ENCODE measurements around the gene CAPN2.
A peak's percentile ranks its signal among the peaks of the same experiment; 100 is the strongest.

CAPN2 gene

GRCh38 chr1:223712194-223712849 lies at the start of gene CAPN2:
TSS of gene CAPN2 (plus strand) at chr1:223712539. CDS start at chr1:223712641, 102 bp downstream.
- peak in 1 of 3 donors; percentile 51 for DNase-seq (ENCODE audit: low read depth in 2 of 3, low spot score in 1 of 3)

DNA sequence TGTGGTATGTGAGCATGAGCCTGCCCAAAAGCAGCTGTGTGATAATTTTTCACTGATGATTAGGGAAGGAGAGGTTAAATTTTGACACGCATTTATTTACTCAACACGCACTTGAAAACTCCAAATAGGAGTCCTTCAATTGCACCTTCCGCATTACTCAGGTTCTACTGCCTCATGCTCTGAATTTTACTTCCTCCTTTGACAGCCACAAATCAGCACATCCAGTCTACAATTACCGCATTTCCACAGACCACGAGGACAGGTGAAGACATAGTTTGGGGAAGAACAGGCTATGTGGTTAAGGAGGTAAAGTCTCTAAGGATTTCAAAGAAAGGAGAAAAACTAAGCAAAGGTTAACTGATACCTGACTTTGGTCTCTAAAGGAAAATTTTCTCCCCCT lies 49.4 kb upstream of the CAPN2 start:
- no peak for DNase-seq (ENCODE audit: low read depth in 2 of 3, low spot score in 1 of 3)

DNA sequence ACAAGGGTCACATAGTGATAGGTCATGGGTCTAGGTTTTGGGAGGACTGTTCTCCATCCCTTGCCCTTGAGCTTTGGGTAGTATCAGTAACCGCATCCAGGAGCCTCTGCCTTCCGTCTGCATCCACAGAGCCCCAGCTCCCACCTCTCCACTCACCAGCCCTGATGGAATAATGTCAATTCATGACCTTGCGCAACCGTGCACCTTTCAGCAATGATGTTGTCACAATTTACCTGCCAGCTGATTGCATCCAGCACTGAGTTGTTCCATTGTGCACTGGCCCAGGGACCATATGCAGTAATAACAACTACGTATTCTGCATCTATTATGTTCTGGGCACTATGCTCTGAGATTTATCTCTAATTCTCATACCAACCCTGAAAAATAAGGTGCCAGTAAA lies 48.2 kb upstream of the CAPN2 start:
- DNase-seq (ENCODE audit: low read depth in 2 of 3, low spot score in 1 of 3), result no peak

GRCh38 chr1:223665592-223666312 lies 46.6 kb upstream of the CAPN2 start, which contains the start of gene CAPN8:
TSS of gene CAPN8 (minus strand) at chr1:223665701. CDS start at chr1:223665646, 55 bp downstream.
- DNase-seq (ENCODE audit: low read depth in 2 of 3, low spot score in 1 of 3), result no peak

DNA sequence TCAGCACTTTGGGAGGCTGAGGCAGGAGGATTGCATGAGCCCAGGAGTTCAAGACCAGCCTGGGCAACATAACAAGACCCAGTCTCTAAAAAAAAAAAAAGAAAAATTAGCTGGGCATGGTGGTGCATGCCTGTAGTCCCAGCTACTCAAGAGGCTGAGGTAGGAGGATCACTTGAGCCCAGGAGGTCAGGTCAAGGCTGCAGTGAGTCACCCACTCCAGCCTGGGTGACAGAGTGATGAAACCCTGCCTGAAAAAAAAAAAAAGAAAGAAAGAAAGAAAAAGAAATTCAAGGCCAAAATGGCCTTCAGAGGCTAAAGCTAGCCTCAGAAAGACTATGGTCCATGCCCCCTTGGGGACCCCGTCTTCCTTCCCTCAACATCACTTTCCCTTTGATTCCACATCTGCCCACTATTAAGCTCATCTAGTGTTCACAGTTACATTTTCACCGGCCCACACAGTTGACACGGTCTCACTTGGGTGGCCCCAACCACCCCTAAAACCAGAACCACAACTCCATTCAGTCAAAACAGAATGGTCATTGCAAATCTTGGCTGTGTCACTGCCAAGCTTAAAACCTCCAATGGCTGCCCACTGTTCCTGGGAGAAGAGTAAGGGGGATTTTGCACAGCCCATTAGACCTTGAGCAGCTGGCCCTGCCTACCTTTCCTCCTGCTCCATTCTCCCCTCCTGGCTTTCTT lies 44.7 kb upstream of the CAPN2 start:
- no peak for DNase-seq (ENCODE audit: low read depth in 2 of 3, low spot score in 1 of 3)

DNA sequence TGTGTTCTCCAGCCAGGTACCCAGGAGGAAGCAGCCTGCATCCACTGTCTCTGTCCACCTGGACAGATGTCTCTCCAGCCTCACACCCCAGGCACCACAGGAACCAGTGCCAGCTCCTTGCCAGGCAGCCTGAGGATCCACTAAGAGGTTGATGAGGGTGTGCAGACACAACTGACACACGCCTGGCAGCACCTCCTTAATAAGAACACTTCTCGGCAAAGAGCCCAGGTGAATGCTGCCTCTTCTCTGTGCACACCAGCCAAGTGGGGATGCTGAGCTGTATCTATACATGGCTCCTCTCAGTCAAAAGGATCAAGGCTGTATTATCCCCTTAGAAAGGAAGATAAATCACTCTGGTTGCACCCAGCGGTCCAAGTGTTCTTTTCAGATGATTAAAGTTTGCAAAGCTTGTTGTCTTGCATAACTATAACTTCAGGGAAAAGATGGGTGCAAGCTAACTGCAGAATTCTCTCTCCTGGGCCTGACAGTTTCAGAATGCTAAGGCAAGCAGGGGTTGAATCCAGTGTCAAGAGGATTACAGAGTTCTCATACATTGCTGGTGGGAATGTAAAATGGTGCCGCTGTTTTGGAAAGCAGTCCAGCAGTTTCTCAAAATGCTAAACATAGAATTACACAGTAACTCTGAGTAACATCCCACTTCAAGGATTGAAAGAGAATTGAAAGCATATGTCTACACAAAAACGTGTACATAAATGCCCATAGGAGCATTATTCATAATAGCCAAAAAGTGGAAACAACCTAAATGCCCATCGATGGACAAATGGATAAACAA lies 43.1 kb upstream of the CAPN2 start:
- DNase-seq (ENCODE audit: low read depth in 2 of 3, low spot score in 1 of 3), result no peak

DNA sequence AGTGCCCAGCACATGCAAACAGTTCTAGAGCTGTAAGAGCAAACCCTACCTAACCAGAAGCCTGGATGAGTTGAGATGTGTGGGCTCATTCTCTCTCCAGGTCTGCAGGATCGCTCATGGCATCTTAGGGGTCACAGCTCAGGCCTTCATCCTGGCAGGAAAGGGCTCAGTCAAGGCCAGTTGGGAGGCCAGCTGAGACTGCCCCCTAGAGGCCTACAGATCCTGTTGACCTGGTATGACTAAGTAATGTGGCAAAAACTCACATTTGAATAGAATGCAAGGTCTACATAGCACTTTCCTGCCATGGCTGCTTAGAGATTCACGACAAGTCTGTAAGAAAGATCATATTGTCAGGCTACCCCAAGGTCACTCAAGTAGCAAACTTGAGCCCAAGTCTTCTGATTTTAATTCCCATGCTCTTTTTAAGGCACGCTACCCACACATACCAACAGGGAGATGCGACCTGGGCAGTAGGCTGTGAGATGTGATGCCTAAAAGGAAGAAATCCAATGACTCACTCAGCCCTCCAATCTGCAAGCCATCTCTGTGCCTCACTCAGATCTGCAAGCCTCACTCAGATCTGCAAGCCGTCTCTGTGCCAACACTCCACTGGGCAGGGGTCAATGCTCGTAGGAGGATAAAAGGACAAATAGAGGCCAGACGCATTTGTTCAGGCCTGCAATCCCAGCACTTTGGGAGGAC lies 41.7 kb upstream of the CAPN2 start:
- DNase-seq (ENCODE audit: low read depth in 2 of 3, low spot score in 1 of 3), result no peak

GRCh38 chr1:223674119-223674890 lies 38.0 kb upstream of the CAPN2 start:
- no peak for DNase-seq (ENCODE audit: low read depth in 2 of 3, low spot score in 1 of 3)

DNA sequence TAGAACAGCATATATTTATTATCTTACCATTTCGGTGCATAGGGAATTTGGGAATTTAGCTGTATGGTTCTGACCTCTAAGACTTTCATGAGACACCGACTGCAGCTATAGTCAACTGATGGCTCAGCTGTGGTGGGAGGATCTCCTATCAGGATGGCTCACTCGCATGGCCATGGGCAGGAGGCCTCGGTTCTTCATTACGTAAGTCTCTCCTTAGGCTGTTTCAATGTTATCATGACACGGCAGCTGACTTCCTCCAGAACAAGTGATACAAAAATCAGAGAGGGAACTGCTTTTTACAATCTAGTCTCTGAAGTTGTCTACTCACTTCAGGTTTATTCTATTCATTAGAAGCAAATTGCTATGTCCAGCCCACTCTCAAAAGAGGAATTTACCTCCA lies 33.5 kb upstream of the CAPN2 start:
- no peak for DNase-seq (ENCODE audit: low read depth in 2 of 3, low spot score in 1 of 3)

DNA sequence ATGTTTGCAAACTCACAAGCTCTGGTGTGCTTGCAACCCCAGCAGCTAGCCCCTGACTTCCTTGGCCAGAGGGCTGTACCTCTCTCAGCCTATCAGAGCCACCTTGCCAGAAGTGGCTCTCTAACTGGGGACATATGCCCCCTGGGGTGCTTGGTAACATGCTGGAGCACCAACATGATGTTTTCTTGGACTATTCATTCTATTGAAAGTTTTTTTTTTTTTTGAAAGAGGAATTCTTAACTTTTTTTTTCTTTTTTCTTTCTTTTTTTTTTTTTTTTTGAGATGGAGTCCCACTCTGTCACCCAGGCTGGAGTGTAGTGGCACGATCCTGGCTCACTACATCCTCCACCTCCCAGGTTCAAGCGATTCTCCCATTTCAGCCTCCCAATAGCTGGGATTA lies 32.2 kb upstream of the CAPN2 start:
- DNase-seq (ENCODE audit: low read depth in 2 of 3, low spot score in 1 of 3), result no peak

DNA sequence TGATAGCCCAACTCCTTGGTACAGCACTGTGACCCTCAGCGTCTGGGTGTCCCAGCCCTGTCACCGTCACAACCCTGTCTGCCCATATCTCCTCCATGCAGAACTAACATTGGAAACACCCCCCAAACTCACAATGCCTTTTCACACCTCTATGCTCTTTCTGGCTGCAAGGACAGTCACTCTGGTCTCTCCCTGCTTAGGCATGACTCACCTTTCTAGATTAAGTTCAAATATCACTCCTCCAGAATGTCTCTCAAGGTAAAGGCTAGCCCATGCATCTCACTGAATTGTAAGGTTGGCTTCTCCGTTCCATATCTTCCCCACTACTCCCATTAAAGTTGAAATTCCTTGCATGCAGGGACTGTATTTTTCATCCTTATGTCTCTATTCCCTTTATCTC lies 29.8 kb upstream of the CAPN2 start:
- DNase-seq (ENCODE audit: low read depth in 2 of 3, low spot score in 1 of 3), result no peak

GRCh38 chr1:223683586-223684487 lies 28.5 kb upstream of the CAPN2 start:
- peak; percentile 19 to 41 (median 21) for DNase-seq (ENCODE audit: low read depth in 2 of 3, low spot score in 1 of 3)

DNA sequence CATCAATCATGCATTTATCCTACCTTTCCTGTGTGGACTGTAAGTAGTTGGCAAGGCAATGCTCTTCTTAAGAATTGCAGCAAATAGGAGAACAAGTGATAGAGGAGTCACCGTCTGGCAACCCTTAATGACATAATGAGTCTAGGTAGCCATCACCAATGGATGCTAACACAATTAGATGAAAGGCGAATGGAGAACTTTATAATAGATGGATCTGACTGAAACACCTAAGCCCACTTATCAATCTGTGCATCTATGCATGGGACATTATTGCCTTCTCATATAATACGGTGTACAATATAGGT lies 27.9 kb upstream of the CAPN2 start:
- DNase-seq (ENCODE audit: low read depth in 2 of 3, low spot score in 1 of 3), result no peak

DNA sequence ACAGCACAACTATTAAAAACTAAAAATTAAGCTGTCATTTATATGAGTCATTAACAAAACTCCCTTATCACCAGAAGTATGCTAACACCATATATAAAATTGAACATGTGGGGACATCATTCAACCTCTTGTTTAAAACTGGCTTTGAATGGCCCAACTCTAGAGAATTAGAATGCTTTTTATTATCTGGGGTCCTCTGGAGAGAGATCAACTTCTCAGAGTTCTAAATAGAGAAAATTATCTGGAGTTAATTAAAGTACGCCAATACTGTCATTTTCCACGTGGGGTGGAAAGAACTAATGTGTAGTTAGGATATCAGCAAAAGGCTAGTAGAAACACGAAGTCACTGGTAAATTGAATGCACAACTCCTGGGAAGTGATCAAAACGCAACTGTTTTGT lies 21.2 kb upstream of the CAPN2 start:
- DNase-seq (ENCODE audit: low read depth in 2 of 3, low spot score in 1 of 3), result no peak

DNA sequence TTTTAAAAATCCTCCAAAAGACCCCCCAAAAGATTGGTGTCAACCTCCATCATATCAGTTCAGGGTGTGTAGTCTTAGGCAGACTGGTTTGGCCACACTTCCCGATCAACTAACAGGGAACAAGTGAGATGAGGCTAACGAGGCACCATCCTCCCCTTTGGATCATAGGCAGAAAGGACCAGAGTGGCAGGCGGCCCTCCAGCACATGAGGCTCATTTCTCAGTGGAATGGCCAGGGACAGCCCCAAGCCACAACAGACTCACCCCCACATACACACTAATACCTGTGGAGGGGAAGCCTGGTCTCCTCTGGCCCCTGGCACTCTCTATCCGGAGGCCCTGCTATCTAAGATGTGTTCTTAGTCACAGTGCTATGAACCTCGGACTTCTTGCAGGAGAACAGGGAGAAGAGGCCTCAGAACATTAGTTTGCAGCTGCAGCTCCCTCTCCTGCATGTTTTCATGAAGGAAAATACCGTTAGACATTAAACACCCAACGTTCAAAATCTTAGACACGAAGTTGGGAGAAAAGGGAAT lies 17.3 kb upstream of the CAPN2 start:
- DNase-seq (ENCODE audit: low read depth in 2 of 3, low spot score in 1 of 3), result no peak

DNA sequence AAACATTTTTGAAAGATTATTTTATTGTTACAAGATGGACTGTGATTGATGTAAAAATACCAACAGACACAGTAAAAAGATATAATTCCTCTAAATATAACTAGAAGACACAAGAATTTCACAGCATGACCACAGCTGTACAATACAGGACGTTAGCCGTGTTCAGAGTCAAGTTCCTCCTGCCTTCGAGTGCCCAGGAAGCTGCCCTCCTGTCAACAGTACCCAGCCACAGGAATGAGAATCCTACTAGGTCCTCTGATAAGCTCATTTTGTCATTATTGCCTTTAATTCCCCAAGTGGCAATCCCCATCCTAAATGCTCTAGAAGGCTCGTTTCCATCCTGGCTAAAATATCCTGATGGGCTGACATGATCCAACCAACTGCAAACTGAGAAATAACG lies 16.4 kb upstream of the CAPN2 start:
- no peak for DNase-seq (ENCODE audit: low read depth in 2 of 3, low spot score in 1 of 3)

DNA sequence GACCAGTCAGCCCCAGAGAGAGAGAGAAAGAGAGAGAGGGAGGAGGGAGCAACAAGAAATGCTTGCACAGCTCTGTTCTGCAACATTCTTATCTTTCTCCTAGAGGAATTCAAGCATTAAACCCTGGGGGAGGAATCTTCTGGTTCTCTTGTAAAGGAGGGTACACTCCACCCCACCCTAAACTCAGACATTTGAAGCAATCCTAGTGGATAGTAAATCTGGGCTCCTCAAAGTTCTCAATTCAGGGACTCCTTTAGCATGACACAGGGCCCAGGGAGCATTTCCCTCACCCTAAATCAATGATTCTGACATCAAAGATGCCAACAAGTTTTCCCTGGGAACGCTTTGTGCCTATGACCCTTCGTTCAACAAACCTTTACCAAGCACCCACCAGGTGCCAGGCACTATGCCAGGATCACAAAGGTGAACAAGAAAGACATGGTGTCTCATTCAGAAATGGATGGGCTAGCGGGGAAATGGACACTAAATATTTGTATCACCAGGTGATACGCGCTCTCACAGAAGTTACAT lies 11.9 kb upstream of the CAPN2 start:
- no peak for DNase-seq (ENCODE audit: low read depth in 2 of 3, low spot score in 1 of 3)

GRCh38 chr1:223700942-223701637 lies 11.2 kb upstream of the CAPN2 start:
- no peak for DNase-seq (ENCODE audit: low read depth in 2 of 3, low spot score in 1 of 3)
